Lung (tissue), 5 donors: ENCODE data around the gene DYNLT3. TPM values are rescaled to one million over a fixed set of nuclear protein-coding genes. Genes with fewer than 3 reads are reported as not detected.

Experiments
- polyA plus RNA-seq, 2 donors: library from polyadenylated mRNA; stranded (reverse); fragments of 200-250 nt; gene quantifications; one replicate each; pipeline ENCODE4 v1.2.1, GENCODE V29; 2013
- small RNA-seq: library from RNA; depleted of rRNA; stranded (forward); fragments of <200 nt; gene quantifications from one replicate; pipeline ENCODE3, GENCODE V24; 2014; ENCODE audit warnings: low replicate concordance
- total RNA-seq, 2 donors: library from RNA; depleted of rRNA in 1 of 2; stranded (reverse); fragments of >200 nt in 1 of 2; gene quantifications; one replicate each; pipeline ENCODE4 v1.2.1, GENCODE V29; 2014 to 2021
- donor health status: Bipolar disorder and iron deficiency.
- donor health status: healthy.
- donor health status: DM: yes; HTN: yes; CAD: no.

DYNLT3 gene
- total and polyA plus RNA-seq, 4 donors, result 16.5 to 33.1 (median 18.6) TPM

Small RNA genes lying within 50 kb of the gene (small RNA-seq; reads per million reads assigned to genes)
- not detected for gene RNU6-49P

Other genes starting within 250 kb of the DYNLT3 start
- gene XK, start 161.8 kb downstream of the DYNLT3 start, total RNA-seq, result 1 to 10 TPM; 3.1 to 7.3 TPM
- 1 to 10 TPM in 1 of 2 donors, under 1 TPM in 1; 0.86 to 1.0 TPM for gene XK, start 161.8 kb downstream of the DYNLT3 start, polyA plus RNA-seq
- 100 to 1,000 TPM in 1 of 2 donors, 10 to 100 TPM in 1; 48.7 to 110 TPM for gene CYBB, start 67.5 kb downstream of the DYNLT3 start, total RNA-seq
- gene CYBB, start 67.5 kb downstream of the DYNLT3 start, polyA plus RNA-seq, result 10 to 100 TPM; 16.2 to 99.8 TPM
- gene SYTL5, start 159.0 kb upstream of the DYNLT3 start, total RNA-seq, result 1 to 10 TPM in 1 of 2 donors, under 1 TPM in 1; 0.83 to 8.4 TPM
- 1 to 10 TPM in 1 of 2 donors, under 1 TPM in 1; 0.98 to 2.0 TPM for gene SYTL5, start 159.0 kb upstream of the DYNLT3 start, polyA plus RNA-seq